IMR-90 (cell line): Measurements from ENCODE around the gene TENM4. TPM values are rescaled to one million over a fixed set of nuclear protein-coding genes. Genes with fewer than 3 reads are reported as not detected.

Experiments
- CTCF ChIP-seq: conservative IDR thresholded peaks from 2 replicates; pipeline ENCODE4 v1.5.1; 2012; ENCODE audit warnings: mild to moderate bottlenecking, low read depth, low read length, improper control_type of control experiment
- FOS ChIP-seq: fragments of 150-350 bp; IDR thresholded peaks from 2 replicates; pipeline ENCODE4 v1.6.1; 2016; ENCODE audit warnings: low read depth, low read length
- MAFK ChIP-seq: IDR thresholded peaks from 2 replicates; pipeline ENCODE4 v1.6.1; 2012; ENCODE audit warnings: low read depth, low read length, improper control_type of control experiment
- polyA plus RNA-seq, 3 experiments: library from polyadenylated mRNA; depleted of rRNA; stranded (reverse); fragments of >200 nt; gene quantifications; 2 replicates each; pipeline ENCODE4 v1.2.3, GENCODE V29; 2012; ENCODE audit warnings: low replicate concordance in 1 of 3
- total RNA-seq: library from RNA; depleted of rRNA; stranded (reverse); fragments of >200 nt; gene quantifications from 2 replicates; pipeline ENCODE4 v1.2.3, GENCODE V29; 2012

The TENM4 gene
- total and polyA plus RNA-seq, 2 of the 4 experiments (the other 2 are of a cell fraction): 7.4 to 9.0 TPM

- TF ChIP-seq CTCF (peak; percentile 90), FOS (no peak), MAFK (no peak)
Measured at GRCh38 chr11:78645226-78646202, 795.3 kb downstream of the TENM4 start (continued).
